Sigmoid colon (tissue), 4 donors: ENCODE data around the gene JOSD1.

ENCODE experiments used
- EP300 ChIP-seq, 4 donors: sonication (generic); formaldehyde crosslinking; IDR thresholded peaks; one replicate each; pipeline ENCODE4 v1.6.1; 2017; ENCODE audit warnings: antibody characterized with exemption in 4 of 4
- POLR2A ChIP-seq, 2 donors: fragments of 450-650 bp; IDR thresholded peaks; one replicate each; pipeline ENCODE4 v1.6.1; 2016; ENCODE audit warnings: antibody characterized with exemption in 2 of 2, mild to moderate bottlenecking in 2 of 2, moderate library complexity in 2 of 2
- POLR2AphosphoS5 ChIP-seq, 4 donors: sonication (generic); formaldehyde crosslinking; IDR thresholded peaks; one replicate each; pipeline ENCODE4 v1.6.1; 2017; ENCODE audit warnings: antibody characterized with exemption in 4 of 4
- TF ChIP-seq, protein P1 (sequence below), 4 experiments: fragments of 450-650 bp in 3 of 4; fragments of 200-600 bp in 1 of 4; IDR thresholded peaks; one replicate each; pipeline ENCODE4 v1.5.1; 2016 to 2019; ENCODE audit warnings: antibody characterized with exemption in 4 of 4, mild to moderate bottlenecking in 3 of 4, moderate library complexity in 2 of 4

DNA sequence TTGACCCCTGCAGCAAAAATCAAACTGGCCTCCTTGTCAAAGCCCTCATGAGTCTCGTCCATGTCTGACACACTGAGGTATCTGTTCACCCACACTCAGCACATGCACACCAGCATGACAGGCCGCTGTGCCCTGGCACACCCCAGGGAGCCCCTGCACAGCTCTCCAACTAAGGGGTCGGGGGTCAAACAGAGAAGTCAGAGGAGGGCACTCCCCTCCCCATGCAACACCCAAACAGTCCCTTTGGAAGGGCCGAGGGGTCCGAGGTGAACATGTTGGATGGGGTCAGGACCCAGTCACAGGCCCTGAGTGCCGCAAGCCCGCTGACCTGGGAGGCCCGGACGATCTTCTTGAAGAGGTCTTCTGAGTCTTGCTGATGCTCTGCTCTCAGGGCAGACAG lies 40.4 kb upstream of the JOSD1 start:
- no peak for TF ChIP-seq EP300 (IDR thresholded peaks at IDR 0.05)
- TF ChIP-seq, protein P1, sequence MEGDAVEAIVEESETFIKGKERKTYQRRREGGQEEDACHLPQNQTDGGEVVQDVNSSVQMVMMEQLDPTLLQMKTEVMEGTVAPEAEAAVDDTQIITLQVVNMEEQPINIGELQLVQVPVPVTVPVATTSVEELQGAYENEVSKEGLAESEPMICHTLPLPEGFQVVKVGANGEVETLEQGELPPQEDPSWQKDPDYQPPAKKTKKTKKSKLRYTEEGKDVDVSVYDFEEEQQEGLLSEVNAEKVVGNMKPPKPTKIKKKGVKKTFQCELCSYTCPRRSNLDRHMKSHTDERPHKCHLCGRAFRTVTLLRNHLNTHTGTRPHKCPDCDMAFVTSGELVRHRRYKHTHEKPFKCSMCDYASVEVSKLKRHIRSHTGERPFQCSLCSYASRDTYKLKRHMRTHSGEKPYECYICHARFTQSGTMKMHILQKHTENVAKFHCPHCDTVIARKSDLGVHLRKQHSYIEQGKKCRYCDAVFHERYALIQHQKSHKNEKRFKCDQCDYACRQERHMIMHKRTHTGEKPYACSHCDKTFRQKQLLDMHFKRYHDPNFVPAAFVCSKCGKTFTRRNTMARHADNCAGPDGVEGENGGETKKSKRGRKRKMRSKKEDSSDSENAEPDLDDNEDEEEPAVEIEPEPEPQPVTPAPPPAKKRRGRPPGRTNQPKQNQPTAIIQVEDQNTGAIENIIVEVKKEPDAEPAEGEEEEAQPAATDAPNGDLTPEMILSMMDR (IDR thresholded peaks at IDR 0.05) = no peak
- TF ChIP-seq POLR2AphosphoS5 (IDR thresholded peaks at IDR 0.05) = no peak
- no peak for TF ChIP-seq POLR2A (IDR thresholded peaks at IDR 0.05)
